Panc1 (cell line): Measurements from ENCODE around the gene PLCB1. TPM values are rescaled to one million over a fixed set of nuclear protein-coding genes. Genes with fewer than 3 reads are reported as not detected.

Experiments used
- ATAC-seq: fragments of 200-7000 bp; cut with Tn5 transposase; 2 replicates; pipeline ENCODE4 v1.9.1; 2020; ENCODE audit warnings: mild to moderate bottlenecking, moderate library complexity
- BruUV-seq: library from RNA; stranded (reverse); fragments of 400-500 nt; replicated peaks from 2 replicates; lab custom pipeline; 2021; lab: Mats Ljungman, UMichigan
- CTCF ChIA-PET: fragments of 300-600 bp; sonication (Branson Sonifier 250); formaldehyde crosslinking; loops from one replicate; lab custom pipeline; 2022; ENCODE audit warnings: antibody characterized with exemption; lab: Charles Lee
- POLR2A ChIA-PET: fragments of 300-600 bp; sonication (Branson Sonifier 250); formaldehyde crosslinking; loops from one replicate; lab custom pipeline; 2022; ENCODE audit warnings: antibody characterized with exemption; lab: Charles Lee
- DNase-seq: peaks from one replicate; pipeline ENCODE4 v3.0.0-alpha.2; 2010; ENCODE audit warnings: low read depth, low spot score
- H3K27ac ChIP-seq: 2 replicates; pipeline ENCODE4 v1.5.1; 2011; ENCODE audit warnings: mild to moderate bottlenecking, low read length, inconsistent platforms
- H3K27me3 ChIP-seq: fragments of 200-500 bp; sonication (Bioruptor generic); 2 replicates; pipeline ENCODE4 v1.6.0; 2014; ENCODE audit warnings: low read length, inconsistent platforms; ENCODE audit not compliant: control insufficient read depth, insufficient read depth
- H3K36me3 ChIP-seq: fragments of 200-500 bp; sonication (Bioruptor generic); 2 replicates; pipeline ENCODE4 v1.5.1; 2014; ENCODE audit warnings: inconsistent platforms, mild to moderate bottlenecking, low read length, moderate library complexity; ENCODE audit not compliant: control insufficient read depth, insufficient read depth
- H3K4me1 ChIP-seq: 2 replicates; pipeline ENCODE4 v1.5.1; 2011; ENCODE audit warnings: inconsistent platforms, mild to moderate bottlenecking, low read length, moderate library complexity; ENCODE audit not compliant: control insufficient read depth, insufficient read depth
- H3K4me3 ChIP-seq, 2 experiments: 2 replicates each; pipeline ENCODE4 v1.5.1; 2011 to 2012; ENCODE audit warnings: low read depth in 2 of 2, low read length in 2 of 2, mild to moderate bottlenecking in 2 of 2, inconsistent platforms in 1 of 2, moderate library complexity in 1 of 2
- H3K9me3 ChIP-seq: fragments of 200-500 bp; sonication (Bioruptor generic); 2 replicates; pipeline ENCODE4 v1.5.1; 2014; ENCODE audit warnings: low read depth, mild to moderate bottlenecking, inconsistent platforms, low read length, moderate library complexity; ENCODE audit not compliant: control insufficient read depth, insufficient read depth
- POLR2AphosphoS5 ChIP-seq: IDR thresholded peaks from 2 replicates; pipeline ENCODE4 v1.6.1; 2012; ENCODE audit warnings: mild to moderate bottlenecking, low read depth, low read length, moderate library complexity
- SIN3A ChIP-seq: IDR thresholded peaks from 2 replicates; pipeline ENCODE4 v1.6.1; 2012; ENCODE audit warnings: low read depth, mild to moderate bottlenecking, low read length, moderate library complexity, borderline replicate concordance; ENCODE audit not compliant: insufficient read depth
- TCF7L2 ChIP-seq: IDR thresholded peaks from 2 replicates; pipeline ENCODE4 v1.6.1; 2011; ENCODE audit warnings: mild to moderate bottlenecking, low read depth, low read length, inconsistent platforms
- in situ Hi-C: cut with HindIII; loops from 2 replicates; pipeline ENCODE4 v1.10.0; 2016; ENCODE audit warnings: low sequenced_read_pairs, low pct_unique_long_range_greater_than_20kb
- intact Hi-C: fragments of 100-400 bp; cut with micrococcal nuclease; formaldehyde crosslinking; loops from one replicate; pipeline ENCODE4 v1.10.0; 2022; ENCODE audit not compliant: unreplicated experiment
- total RNA-seq: library from RNA; stranded (reverse); gene quantifications from one replicate; pipeline ENCODE4 v1.2.1, GENCODE V29; 2021; ENCODE audit not compliant: unreplicated experiment
- TF ChIP-seq, protein P1 (sequence below): fragments of 450-650 bp; IDR thresholded peaks from 2 replicates; pipeline ENCODE4 v1.5.1; 2017; ENCODE audit warnings: mild to moderate bottlenecking
- TF ChIP-seq, protein P2 (sequence below), 2 experiments: IDR thresholded peaks; 2 replicates each; pipeline ENCODE4 v1.6.1; 2011 to 2012; ENCODE audit warnings: low read depth in 2 of 2, control low read depth in 1 of 2, low read length in 1 of 2, mild to moderate bottlenecking in 1 of 2, moderate library complexity in 1 of 2; ENCODE audit not compliant: insufficient read depth in 1 of 2

PLCB1 gene
- total RNA-seq, 1 experiment from 2014 or later = 0.59 TPM

DNA sequence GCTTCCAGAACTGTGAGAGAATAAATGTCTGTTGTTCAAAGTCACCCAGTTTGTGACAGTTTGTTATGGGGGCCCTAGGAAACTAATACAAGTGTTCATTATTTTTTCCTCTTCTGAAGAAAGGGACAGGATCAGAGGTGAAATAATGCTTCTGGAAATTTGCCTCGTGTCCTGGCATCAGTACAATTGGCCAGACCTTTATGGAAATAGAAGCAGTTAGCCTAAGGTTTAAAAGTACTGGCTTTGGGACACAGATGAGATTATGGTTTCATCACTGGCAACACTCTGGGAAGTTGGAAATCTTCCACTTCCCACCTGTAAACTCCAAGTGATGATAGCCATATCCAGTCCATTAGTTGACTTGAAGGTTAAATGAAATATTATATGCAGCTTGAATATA is 88.7 kb downstream of the PLCB1 start:
- in situ Hi-C loops = no loop called here
- Histone ChIP-seq H3K9me3 (no peaks in the 10 kb centered on the region), H3K27me3 (no peaks in the 10 kb centered on the region), H3K4me3 (no peak overlapping the region), H3K36me3 (no peaks in the 10 kb centered on the region), H3K27ac (no peak overlapping the region), H3K4me1 (no peaks in the 10 kb centered on the region)
- CTCF ChIA-PET = no interaction called here
- DNase-seq (no peak), ATAC-seq (no peak)
- intact Hi-C loops = no loop called here
- POLR2A ChIA-PET = no interaction called here
- TF ChIP-seq, protein P1, sequence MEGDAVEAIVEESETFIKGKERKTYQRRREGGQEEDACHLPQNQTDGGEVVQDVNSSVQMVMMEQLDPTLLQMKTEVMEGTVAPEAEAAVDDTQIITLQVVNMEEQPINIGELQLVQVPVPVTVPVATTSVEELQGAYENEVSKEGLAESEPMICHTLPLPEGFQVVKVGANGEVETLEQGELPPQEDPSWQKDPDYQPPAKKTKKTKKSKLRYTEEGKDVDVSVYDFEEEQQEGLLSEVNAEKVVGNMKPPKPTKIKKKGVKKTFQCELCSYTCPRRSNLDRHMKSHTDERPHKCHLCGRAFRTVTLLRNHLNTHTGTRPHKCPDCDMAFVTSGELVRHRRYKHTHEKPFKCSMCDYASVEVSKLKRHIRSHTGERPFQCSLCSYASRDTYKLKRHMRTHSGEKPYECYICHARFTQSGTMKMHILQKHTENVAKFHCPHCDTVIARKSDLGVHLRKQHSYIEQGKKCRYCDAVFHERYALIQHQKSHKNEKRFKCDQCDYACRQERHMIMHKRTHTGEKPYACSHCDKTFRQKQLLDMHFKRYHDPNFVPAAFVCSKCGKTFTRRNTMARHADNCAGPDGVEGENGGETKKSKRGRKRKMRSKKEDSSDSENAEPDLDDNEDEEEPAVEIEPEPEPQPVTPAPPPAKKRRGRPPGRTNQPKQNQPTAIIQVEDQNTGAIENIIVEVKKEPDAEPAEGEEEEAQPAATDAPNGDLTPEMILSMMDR = no peak
- no peak for TF ChIP-seq TCF7L2
- TF ChIP-seq, protein P2, sequence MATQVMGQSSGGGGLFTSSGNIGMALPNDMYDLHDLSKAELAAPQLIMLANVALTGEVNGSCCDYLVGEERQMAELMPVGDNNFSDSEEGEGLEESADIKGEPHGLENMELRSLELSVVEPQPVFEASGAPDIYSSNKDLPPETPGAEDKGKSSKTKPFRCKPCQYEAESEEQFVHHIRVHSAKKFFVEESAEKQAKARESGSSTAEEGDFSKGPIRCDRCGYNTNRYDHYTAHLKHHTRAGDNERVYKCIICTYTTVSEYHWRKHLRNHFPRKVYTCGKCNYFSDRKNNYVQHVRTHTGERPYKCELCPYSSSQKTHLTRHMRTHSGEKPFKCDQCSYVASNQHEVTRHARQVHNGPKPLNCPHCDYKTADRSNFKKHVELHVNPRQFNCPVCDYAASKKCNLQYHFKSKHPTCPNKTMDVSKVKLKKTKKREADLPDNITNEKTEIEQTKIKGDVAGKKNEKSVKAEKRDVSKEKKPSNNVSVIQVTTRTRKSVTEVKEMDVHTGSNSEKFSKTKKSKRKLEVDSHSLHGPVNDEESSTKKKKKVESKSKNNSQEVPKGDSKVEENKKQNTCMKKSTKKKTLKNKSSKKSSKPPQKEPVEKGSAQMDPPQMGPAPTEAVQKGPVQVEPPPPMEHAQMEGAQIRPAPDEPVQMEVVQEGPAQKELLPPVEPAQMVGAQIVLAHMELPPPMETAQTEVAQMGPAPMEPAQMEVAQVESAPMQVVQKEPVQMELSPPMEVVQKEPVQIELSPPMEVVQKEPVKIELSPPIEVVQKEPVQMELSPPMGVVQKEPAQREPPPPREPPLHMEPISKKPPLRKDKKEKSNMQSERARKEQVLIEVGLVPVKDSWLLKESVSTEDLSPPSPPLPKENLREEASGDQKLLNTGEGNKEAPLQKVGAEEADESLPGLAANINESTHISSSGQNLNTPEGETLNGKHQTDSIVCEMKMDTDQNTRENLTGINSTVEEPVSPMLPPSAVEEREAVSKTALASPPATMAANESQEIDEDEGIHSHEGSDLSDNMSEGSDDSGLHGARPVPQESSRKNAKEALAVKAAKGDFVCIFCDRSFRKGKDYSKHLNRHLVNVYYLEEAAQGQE (IDR thresholded peaks at IDR 0.05; ENCODE audit: insufficient read depth in 1 of 2, low read depth in 2 of 2, low read length in 1 of 2) = no peak
- TF ChIP-seq POLR2AphosphoS5 = no peak
- no peak for TF ChIP-seq SIN3A
- BruUV-seq = no TSS peak

DNA sequence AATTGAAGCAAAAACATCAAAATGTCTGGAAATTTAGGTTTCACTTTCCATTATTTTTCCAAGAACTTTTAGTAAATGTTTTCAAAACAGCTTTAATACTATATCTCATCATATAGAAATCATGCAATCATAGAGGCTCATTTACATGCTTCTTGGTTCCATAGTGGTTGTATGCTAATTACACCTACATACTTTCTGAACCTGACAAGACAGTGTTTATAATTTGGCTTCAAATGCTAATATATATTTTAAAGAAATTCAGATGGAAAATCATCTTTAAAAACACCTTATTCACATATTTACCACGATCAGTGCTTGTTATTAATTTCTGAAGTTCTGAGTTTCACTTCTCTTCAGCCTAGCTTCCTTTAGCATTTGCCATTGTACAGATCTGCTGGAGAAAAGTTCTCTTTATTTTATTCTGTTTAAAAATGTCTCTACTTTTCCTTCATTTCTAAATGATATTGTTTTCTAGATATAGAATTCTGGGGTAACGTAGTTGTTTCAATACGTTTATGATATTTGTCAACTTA is 89.9 kb downstream of the PLCB1 start:
- BruUV-seq = no TSS peak
- no peaks in the 10 kb centered on the region for H3K36me3 ChIP-seq
- H3K4me3 ChIP-seq = no peak overlapping the region
- H3K27ac ChIP-seq = no peak overlapping the region
- DNase-seq = no peak
- in situ Hi-C loops (no loop called here), intact Hi-C loops (no loop called here)
- H3K9me3 ChIP-seq = no peaks in the 10 kb centered on the region
- H3K27me3 ChIP-seq = no peaks in the 10 kb centered on the region
- ChIA-PET POLR2A (no interaction called here), CTCF (no interaction called here)
- ATAC-seq = no peak
- H3K4me1 ChIP-seq = no peaks in the 10 kb centered on the region
- TF ChIP-seq, protein P2 (IDR thresholded peaks at IDR 0.05; ENCODE audit: insufficient read depth in 1 of 2, low read depth in 2 of 2, low read length in 1 of 2) = no peak
- TF ChIP-seq, protein P1 = no peak
- TF ChIP-seq TCF7L2 (no peak), SIN3A (no peak), POLR2AphosphoS5 (no peak)
